Stimulated activated CD4-positive, alpha-beta T cell treated with anti-CD3 and anti-CD28 coated beads, Interleukin-12 subunit alpha, Interleukin-12 subunit beta, amount 100 ng/mL, for 4 hours (primary cell): ENCODE results near the gene CHD1.

Source experiments
- DNase-seq: peaks from one replicate; pipeline ENCODE4 v3.0.0-alpha.2; 2020

The CHD1 gene

DNA sequence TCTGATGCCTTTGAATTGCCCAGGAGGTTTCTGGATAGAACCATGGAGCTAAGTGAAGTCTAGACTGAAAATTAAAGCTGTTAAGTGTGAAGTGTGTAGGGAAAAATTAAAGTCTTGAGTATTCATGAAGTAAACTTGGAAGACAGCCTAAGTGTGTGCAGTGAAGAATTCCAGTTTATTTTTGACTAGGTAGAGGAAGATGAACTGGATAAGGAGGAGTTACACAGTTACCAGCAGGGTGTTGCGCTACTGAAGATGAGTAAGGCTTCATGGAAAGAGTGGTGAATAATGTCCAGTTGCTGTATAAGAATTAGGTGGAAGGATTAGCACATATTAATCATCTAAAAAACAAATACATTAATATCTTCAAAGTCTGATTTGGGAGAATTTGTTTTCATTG is 5.7 kb upstream of the CHD1 start:
- no peak for DNase-seq

DNA sequence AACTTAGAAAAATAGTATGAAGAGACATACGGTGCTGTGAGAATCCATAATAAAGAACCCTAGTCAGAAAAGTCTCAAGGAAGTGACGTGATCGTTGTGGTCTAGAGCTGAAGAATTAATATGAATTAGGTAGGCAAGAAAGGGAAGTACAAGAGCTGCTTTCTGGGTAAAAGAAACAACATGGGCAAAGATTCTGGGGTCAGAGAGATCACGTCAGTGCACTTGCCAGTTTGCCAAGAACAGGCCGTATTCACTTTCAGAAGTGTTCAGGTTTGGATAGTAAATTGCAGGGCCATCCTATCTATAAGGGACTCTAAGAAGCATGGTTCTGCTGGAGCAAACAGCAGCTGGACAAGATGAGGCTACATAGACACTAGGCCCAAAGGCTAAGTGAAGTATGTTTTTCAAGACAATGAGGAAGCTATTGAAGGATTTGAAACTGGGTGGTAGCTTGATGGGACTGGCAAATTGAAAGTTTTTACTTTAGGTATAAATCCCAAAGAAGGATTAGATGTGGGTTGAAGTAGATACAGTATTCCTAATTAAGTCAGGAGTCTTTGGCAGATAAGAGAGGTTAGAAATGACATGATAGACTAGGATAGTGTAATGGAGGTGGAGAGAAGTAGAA is 4.8 kb upstream of the CHD1 start:
- no peak for DNase-seq

DNA sequence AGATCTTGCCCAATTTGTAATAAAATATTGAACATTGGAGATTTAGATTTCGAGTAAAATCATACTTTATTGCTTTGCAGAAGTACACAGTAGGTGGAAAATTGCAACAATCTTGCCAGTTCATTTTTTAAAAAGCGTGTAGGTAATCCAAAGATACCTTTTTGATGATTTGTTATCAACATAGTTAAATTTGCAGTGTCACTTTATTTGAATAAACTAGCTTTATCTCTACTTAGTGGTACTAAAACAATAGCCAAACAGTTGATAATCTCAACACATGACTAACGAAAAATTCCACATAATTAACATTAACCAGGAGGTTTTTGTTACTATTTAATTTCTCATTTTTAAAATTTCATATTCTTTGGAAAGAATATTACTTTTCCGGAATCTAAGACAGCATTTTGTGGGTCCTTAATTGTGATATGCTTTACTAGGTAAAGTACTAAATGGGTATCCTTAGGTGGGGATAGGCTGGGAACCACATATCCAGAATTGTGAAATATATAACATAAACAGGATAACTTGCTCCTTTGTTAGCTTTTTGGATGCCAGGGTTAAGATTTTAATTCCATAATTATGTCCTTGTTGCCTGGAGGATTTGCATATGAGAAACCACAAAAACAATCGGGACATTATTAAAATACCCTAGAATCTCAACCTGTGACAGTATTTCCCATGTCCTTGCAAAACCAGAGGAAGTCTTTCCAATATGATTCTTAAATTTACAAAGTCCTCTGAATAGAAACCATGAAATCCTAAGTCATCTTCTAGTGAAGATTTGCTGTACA is 2.4 kb upstream of the CHD1 start:
- no peak for DNase-seq

DNA sequence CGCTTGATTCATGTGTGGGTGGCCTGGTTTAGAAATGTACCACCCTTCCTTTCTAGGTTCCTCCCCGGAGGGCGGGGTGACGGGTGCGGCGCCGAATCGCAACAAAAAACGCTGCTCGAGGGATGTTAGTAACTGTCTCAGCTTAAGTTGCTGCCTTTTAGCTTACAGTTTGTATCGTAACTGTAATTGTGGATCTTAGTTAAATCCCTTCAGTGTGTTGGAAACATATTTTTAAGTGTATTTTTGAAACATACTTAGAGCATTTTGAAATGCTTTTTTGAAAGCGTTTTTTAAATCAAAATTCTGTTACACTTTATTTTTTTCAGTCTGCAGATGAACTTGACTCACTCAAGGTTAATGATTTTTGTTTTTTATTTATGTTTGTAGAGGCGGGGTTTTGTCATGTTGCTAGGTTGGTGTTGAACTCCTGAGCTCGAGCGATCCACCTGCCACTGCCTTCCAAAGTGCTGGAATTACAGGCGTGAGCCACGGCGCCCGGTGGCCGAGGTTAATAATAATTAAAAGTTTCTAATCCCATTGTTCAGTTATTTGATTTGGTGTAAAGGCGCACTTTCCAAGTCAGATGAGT is 997 bp upstream of the CHD1 start:
- peak; percentile 87 for DNase-seq

DNA sequence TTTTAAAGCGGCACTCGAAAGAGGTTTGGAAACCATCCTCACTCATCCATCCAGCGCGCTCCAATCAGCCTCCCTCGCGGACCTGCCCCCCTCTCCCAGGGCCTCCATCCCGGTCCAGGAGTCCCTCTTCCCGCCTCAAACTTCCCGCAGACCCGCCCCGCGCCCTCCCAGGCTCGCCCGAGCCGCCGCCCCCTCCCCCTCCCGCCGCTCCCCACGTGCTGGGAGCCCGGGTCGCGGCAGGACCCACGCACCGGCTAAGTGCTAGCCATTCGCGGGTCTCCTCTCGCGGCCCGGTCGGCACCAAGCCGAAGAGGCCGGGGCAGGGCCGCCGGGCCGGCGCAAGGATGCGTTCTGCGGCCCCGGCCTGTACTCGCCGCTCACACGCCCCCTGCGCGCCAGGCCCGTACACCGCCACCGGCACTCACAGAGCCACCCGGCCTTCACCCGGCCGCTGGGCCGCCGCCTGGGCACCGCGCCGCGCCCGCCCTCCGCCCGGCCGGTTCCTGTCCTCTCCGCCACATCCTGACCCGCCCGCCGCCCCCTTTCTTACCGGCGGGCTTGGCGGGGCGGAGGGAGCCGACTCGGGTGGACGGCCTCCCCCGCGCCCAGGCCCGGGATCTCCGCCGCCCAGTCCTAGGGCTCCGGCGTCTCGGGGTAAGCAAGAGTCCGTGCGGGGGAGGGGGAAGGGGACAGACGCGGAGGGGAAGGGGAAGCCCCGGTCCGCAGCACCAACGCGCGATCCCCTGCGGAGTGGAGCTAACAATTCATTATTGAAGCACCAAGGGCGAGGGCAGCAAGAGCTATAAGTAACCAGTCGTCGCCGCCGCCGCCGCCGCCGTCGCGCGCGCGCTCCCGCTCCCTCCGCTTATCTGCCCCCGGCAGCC is 576 bp downstream of the CHD1 start:
- peak; percentile 44 for DNase-seq

DNA sequence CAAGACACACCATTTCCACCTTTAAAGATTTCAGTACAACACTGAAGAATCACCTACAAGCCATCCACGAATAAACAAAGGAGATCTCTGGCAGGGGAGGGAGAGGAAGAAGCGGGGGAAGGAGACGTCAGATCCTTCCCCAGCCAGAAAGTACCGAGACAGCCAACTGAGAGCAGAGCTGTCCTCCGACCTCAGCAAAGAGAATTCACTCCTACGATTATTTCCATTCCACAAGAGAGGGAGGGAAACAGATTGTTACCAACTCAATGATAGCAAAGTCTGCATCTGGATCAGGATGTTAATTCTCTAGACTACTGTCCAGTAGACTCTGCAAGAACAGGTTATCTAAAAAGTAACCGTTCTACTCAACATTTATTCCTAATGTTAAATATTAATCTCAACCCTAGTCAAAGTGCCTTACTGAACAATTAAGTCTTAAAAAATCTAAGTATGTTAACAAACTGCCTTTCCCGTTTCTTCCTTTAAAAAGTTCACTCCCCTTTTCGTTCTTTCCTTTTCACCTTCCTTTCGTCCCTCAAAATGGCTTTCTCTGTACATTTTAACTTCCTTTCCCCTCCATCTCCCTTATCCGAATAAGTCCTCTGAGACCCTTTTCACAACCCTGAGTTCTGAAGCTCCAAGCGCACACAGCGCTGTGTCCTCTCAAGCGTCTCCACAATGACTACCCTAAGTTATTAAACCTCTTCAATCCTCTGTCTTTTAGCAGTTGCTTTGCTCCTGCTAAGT is 1.4 kb downstream of the CHD1 start:
- peak; percentile 36 for DNase-seq

DNA sequence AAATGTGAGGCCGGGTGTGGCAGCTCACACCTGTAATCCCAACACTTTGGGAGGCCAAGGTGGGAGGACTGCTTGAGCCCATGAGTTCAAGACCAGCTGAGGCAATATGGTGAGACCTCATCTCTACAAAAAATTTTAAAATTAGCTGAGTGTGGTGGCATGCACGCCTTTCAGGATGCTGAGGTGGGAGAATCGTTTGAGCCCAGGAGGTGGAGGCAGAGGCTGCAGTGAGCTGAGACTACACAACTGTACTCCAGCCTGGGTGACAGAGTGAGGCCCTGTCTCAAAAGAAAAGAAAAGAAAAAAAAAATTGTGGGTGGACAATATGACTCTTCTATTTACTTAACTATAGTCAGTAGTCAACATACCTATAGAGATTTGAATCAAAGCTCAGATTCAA is 4.8 kb downstream of the CHD1 start:
- no peak for DNase-seq

DNA sequence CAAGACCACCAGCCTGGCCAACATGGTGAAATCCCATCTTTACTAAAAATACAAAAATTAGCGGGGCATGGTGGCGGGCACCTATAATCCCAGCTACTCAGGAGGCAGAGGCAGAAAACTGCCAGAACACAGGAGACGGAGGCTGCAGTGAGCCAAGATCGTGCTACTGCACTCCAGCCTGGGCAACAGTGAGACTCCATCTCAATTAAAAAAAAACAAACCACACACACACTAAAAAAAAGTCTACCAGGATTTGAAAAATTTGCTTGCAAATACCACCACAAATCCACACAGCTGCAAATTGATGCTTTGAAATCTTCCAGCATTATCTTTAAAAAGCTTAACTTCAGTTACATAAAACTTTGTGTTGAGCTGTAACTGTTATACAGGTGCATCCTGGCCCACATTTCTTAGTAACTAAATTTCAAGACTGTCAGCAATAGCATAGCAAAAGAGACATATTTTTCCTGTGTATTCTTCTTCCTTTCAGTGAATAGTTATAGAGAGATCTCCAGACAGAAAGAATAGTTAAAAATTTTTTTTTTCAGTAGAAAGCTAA is 6.8 kb downstream of the CHD1 start:
- no peak for DNase-seq

DNA sequence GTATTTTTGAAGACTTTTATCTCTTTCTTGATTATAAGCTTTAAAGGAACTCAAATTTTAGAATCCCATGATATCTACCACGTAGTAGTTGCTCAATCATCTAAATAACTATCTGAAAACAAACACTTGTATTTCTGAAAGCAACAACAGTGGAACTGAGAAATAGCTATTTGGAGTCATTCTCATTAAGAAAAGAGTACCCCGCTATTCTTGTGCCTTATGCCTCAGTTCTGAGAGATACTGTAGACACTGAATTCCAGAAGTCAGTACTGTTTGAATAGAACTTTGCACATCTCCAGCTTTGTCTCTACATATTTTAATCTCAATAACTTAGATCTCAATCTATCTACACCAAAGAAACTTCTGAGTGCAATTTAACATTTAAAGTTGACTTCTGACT is 11.4 kb downstream of the CHD1 start:
- no peak for DNase-seq

DNA sequence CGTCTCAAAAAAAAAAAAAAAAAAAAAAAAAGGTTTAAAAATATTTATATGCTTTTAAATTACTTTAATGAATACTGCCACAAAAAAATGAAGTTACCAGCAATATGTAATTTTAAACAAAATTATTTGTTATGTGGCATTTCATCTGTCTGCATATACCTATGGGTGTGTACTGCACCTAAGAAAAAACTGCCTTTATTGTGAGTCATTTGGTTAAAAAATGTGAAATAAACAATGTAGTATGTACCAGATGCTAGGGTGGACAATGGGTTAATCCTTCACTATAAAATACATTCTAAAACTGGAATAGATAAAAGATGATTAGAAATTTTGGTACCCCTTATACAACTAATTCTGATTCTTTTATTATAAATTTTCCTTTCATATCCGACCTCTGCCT is 12.3 kb downstream of the CHD1 start:
- DNase-seq = no peak

DNA sequence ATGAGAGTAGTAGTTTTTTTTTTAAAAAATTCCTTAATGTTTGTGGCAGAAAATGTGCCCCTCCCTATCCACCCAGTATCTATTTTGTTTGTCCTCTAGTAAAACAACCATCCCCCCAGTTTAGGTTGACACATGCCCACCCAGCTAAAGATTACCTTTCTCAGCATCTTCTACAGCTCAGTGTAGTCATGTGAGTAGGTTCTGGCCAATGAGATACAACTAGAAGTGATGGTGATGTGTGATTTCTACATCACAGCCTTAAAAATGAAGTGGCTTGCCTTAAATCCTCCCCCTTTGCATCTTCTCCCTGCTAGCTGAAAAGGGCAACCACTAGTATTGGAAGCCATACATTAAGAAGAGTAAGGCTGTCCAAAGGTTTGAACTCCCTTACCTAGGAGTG is 14.9 kb downstream of the CHD1 start:
- DNase-seq = no peak

DNA sequence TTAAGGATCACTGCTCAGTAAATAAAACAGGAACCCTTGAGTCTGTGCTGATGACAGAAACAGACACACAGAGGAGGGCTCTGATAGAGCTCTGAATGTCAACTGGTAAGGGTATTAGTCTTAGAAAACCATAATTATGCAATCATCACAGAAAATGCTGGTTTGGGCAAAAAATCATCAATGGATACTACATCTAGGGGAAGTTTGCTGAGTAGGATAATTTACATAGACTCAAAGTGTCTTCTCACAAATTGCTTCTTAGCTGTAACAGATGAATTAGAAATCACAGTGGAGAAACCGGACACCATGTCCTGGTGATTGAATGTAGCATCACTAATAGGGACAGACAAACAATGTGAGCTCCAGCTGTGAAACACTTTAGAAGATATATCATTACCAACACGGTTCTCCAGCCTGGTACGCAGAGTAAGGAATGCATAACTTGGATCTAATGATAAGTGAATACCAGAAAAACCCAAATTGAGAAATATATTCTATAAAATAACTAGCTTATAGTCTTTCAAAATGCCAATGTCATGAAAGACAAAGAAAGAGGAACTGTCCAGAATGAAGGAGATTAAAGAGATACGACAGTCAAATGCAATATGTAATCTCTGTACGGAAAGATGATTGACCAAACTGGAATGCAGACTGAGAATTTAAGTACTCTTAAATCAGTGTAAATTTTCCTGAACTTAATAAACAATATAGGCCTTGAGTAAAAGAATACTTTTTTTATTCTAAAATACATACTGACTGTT is 17.3 kb downstream of the CHD1 start:
- DNase-seq = no peak

DNA sequence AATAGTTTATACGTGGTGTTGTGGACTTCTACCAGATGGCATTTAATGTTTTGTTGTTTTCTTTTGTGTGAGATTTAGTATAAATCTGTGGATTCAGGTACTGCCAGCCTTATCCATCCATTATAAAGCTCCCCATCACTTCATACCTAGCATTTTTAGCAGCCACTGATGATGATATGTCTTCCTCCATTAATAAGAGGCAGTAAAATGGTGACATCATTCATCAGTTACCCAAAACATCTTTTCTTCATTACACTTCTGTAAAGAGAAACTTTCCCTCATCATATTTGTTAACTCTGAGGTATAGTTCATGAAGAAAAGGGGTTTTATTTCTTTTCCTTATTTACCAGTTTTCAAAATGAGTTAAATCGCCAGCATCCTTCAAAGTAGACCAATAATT is 19.4 kb downstream of the CHD1 start:
- DNase-seq = no peak

DNA sequence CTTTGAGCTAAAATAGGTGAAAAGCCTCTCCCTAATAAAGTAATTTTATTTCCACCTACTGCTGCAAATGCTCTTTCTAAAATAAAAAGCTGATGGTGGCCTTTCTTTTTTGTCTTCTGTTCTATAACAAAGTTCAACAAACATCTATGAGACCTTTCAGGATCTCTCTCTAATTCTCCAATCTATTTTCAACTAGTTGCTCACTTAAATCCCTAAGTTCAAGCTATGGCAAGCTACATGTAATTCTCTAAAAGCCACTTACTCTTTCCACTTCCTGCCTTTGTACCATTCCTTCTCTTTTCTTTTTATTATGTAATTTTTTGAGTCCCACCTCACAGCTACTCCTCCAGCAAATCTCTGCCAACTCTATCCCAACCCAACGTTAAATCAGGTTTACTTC is 20.9 kb downstream of the CHD1 start:
- no peak for DNase-seq

DNA sequence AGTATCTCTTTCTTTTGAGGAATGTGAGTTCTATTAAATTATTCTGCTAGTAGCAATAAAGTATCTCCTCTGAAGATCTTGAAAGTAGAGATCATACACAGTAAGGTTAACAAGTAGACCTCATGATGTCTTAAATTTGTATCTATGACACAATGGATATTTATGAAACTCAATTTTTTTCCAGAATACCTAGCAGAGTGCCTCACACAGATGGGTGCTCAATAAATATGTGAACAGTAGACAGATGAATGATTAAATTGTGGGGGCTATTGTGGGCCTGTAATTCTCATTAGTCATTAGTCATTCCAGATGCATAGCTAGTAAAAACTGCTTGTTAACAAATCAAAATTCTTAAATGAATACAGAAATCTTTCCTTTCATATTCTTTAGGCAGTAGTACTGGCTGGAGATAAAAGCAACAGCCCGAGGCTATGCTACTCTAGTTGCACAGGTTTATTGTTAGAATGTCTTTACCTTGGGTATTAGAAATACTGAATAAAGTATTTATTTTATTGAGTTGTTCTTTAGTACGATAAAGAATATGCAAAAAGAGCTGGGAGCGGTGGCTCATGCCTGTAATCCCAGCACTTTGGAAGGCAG is 22.0 kb downstream of the CHD1 start:
- no peak for DNase-seq

DNA sequence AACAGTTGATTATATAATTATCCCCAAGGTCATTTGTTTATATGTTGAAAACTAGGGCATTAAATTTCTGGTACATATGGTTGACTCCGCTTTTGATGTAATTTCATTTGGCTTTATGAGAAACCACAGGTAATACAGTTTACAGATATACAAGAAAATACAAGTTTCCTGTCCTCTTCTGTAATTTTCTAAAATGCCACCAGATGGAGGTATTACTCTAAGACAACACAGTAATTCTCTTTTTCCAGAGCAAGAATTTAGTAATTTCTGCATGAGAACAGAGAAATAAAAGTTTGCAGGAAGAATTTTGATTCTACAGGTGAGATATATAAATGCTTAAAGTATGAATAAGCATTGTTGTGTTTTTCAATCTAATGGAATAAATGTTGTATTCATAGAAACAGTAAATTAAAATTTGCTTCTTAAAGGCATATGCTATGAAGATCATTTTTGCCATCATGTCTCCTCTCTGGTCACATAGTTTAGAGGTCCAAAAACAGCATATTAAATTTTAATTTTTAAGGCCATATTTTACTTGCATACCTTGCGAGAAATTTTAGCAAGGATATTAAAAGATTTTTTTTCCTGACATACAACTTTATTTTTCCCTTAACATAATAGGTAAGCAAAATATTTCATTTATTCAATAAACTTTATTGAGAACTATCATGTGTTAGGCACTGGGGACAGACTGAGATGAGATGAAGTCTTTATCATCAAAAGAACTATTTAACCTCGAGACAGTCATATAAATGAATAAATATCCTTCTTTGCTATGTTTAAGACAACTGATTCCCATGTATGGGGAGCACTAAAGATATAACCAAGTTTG is 22.7 kb downstream of the CHD1 start:
- no peak for DNase-seq

DNA sequence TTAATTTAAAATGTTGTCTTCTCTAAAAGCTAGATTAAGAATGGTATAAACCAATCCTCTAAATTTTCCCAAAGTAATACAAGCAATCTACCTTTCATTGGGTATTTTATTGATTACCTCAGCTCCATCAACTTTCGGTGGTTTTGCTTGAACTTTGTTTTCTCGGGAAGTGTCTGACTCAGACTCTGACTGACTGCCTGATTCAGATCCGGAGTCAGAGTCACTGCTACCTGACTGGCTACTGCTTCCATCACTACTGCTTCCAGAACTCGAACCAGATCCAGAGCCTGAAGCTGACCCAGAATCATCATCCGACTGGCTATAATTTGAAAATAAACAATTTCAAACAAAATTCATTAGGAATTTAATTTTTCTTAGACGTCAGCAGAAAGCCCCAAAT is 24.0 kb downstream of the CHD1 start:
- DNase-seq = no peak

DNA sequence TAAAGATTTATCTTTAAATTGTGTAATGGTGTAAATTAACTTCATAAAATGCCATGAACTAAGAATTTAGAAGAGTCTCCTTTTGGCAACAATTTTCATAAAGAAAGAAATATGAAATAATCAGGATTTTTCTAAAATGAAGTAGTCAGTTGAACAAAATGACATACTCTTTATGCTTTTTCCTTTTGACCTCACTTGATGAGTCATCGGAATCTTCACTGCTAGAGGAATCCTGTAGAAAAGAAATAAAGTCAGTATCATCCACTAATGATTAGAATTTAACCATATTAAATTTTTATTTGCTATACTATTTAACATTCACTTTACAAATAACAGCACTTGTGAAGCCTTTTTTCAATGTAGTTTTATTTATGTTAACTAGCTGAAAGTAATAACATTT is 26.1 kb downstream of the CHD1 start:
- DNase-seq = no peak

DNA sequence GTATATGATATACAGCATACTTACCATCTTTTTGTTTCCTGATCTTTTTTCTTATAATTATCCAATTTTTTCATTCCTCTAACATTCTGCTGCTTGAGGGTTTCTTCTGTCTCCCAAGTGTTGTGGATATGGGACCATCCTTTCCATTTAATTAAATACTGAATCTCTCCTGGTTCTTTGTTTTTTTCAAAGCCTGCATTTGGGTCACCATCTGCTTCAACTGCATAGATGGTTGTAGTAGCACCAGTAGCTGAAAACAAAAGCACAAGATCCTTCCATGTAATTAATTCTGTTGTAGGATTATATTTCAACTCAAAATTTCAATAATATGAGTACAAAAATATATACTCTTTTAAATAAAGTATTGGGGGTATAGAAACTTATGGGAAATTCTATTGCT is 29.4 kb downstream of the CHD1 start:
- no peak for DNase-seq

DNA sequence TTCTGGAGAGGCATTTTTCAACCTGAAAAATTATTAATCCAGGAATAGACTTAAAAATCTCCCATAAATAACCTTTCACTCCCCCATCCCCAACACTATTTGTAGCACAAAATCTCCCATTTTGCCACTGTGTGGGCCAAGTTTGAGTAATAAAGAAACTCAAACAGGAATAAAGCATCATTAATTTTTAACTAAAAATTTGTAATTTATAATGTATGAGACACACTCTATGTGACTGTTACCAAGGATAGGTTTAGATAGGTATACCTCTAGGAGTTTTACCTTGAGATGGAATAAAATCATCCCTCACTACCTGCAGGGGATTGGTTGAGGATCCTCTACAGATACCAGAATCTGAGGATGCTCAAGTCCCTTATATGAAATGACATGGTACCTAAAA is 30.1 kb downstream of the CHD1 start:
- DNase-seq = no peak
